Endothelial cell of umbilical vein (primary cell): ENCODE measurements around the gene MOGAT1.

Source experiments
- CTCF ChIP-seq, 2 donors: IDR thresholded peaks; 1 replicate in 1 of 2; 2 replicates in 1 of 2; pipeline ENCODE4 v1.5.1; 2011; ENCODE audit warnings: low read length in 2 of 2, mild to moderate bottlenecking in 2 of 2, moderate library complexity in 2 of 2, control low read depth in 1 of 2, inconsistent platforms in 1 of 2, low read depth in 1 of 2; ENCODE audit not compliant: insufficient read depth in 1 of 2; ENCODE audit errors: extremely low read depth in 1 of 2
- EZH2 ChIP-seq: IDR thresholded peaks from 2 replicates; pipeline ENCODE4 v1.6.1; 2012; ENCODE audit warnings: borderline replicate concordance, low read depth, mild to moderate bottlenecking, moderate library complexity, low read length, inconsistent platforms; ENCODE audit not compliant: severe bottlenecking
- JUN ChIP-seq: IDR thresholded peaks from 2 replicates; pipeline ENCODE4 v1.6.1; 2011; ENCODE audit warnings: borderline replicate concordance, low read depth; ENCODE audit not compliant: insufficient read length, insufficient read depth
- MYC ChIP-seq: IDR thresholded peaks from one replicate; pipeline ENCODE4 v1.6.1; 2011; ENCODE audit warnings: mild to moderate bottlenecking, low read depth, low read length
- POLR2A ChIP-seq: IDR thresholded peaks from 2 replicates; pipeline ENCODE4 v1.6.1; 2012; ENCODE audit warnings: low read depth, mild to moderate bottlenecking, control low read depth, low read length
- POLR2AphosphoS5 ChIP-seq: IDR thresholded peaks from 2 replicates; pipeline ENCODE4 v1.6.1; 2012; ENCODE audit warnings: low read depth, mild to moderate bottlenecking, control low read depth, low read length, moderate library complexity; ENCODE audit not compliant: insufficient read depth
- TF ChIP-seq, protein P1 (sequence below): IDR thresholded peaks from 2 replicates; pipeline ENCODE4 v1.6.1; 2011; ENCODE audit not compliant: insufficient read depth, insufficient read length

DNA sequence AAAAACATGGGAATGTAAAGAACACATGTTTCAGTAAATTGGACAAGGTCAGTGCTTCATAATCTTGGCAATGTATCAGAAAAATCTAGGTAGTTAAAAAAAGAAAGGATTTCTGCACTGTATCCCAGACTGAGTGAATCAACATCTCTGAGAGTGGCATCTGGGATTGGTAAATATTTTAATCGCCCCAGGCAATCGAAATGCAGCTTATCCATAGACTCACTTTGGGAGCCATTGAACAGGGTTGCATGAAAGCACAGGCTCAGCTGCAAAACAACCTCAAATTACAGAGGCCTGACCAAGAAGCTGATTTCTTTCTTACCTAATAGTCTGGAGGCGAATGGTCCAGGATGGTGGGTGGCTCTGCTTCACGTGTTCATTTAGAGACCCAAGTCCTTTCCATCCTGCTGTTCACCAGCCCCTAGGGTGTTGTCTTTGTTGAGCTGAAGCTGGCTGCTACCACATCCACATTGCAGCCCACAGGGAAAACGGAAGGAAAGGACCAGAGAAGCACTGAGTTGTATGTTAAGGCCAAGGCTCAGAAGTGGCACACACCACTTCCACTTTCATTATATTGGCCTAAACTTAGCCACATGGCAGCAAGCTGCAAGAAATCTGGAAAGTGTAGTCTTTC, 59.0 kb downstream of the MOGAT1 start:
- TF ChIP-seq MYC (no peak), CTCF (IDR thresholded peaks at IDR 0.05; ENCODE audit: extremely low read depth in 1 of 2, insufficient read depth in 1 of 2, low read depth in 1 of 2, low read length in 2 of 2) (no peak), POLR2A (no peak), EZH2 (no peak), POLR2AphosphoS5 (no peak), JUN (no peak)
- TF ChIP-seq, protein P1, sequence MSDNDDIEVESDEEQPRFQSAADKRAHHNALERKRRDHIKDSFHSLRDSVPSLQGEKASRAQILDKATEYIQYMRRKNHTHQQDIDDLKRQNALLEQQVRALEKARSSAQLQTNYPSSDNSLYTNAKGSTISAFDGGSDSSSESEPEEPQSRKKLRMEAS, result no peak
